ENCODE data around the gene BOD1L1.

DNA sequence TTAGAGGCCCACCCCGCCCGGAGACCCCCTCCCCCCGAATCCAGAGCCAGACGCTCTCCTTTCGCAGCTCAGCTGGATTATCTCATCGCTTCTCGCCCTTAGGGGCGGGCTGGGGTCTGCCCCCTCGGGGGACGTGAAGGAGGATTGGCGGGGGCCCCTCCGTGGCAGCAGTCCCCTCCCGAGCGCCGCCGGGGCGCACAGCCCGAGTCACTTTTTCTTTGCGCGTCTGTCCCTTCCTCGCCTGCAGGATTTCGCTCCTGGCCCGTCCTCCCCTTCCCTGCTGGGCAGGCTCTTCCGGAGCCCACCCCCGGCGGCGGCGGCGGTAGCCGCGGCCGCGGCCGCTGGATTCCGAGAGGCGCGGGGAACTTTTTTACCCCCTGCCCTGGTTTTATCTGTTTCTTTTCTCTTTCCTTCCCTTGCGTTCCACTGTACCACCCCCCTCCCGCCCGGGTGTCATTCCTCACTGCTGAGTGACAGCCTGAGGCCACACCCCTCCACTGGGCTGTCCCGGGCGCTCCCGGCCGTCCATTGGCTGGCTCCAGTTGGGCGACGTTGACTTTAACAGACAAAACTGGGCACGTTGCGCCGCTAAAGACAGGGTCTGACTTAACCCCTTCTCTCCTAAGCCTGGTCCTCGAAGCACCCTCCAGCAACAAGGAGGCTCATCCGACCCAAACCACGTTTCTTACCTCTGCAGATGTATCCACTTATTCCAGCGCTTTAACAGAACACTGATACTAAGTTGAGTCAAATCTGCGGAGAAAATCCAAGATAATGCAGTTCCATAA is 82.7 kb downstream of the BOD1L1 start:
- TF ChIP-seq POLR2A (IDR thresholded peaks at IDR 0.05; ENCODE audit: low read depth, low read length) (no peak), POLR2AphosphoS5 (IDR thresholded peaks at IDR 0.05; ENCODE audit: low read depth, low read length) (no peak), TAF1 (IDR thresholded peaks at IDR 0.05; ENCODE audit: borderline replicate concordance, low read depth, low read length) (no peak)

All from GM12892 (cell line).